Measurements from ENCODE around the gene MYOT.

DNA sequence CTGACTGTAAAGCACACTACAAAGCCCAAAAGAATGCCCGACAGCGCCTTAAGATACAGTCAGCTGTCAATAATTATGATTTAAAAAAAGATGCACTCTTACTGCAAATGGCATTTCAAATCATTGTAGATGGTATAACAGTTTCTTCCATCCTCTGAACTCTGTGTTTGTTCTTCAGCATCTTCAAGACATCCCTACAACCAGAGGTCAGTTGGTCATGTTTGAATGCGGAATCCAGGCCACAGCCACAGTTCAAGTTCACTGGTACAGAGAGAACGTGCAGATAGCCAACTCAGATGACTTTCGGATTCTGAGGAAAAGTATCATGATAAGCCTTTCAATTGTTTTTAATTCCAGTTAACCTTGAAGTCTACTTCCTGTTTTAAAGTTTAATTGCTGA is 8.7 kb upstream of the MYOT start:
- TF ChIP-seq POU2F2 (IDR thresholded peaks at IDR 0.05; ENCODE audit: low read depth, low read length) (no peak), POLR2A (IDR thresholded peaks at IDR 0.05; ENCODE audit: low read depth, low read length) (no peak), POLR2AphosphoS5 (IDR thresholded peaks at IDR 0.05; ENCODE audit: low read depth, low read length) (no peak), TAF1 (IDR thresholded peaks at IDR 0.05; ENCODE audit: low read depth, low read length) (no peak), SPI1 (IDR thresholded peaks at IDR 0.05; ENCODE audit: low read depth, low read length) (no peak), PAX5 (IDR thresholded peaks at IDR 0.05; ENCODE audit: insufficient read depth, low read length, severe bottlenecking) (no peak)

All from GM12891 (cell line).